Measurements from ENCODE around the gene C3orf20. TPM values are rescaled to one million over a fixed set of nuclear protein-coding genes. Genes with fewer than 3 reads are reported as not detected.

Gene C3orf20
- total and polyA plus RNA-seq, 2 of the 4 experiments (the other 2 are of a cell fraction): not detected

DNA sequence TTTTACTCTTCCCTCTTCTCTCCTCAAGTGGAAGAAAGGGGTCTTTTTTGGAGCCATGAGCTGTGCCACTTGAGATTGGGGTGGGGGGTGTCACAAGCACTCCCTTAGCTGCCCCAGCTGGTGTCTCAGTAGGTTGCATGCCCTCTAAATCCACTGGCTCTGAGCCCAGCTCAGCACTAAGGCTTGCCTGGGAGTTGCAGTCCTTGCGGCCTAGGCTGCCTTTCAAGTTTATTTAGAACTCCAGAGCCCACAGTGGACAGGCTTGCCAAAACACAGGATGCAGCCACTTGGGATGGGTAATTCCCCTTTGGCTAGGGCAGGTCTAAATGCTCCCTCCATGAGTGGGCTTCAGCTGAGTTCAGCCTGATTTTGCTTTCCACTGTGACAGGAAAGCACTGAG lies 24.7 kb downstream of the C3orf20 start:
- H3K27me3 ChIP-seq (ENCODE audit: control insufficient read depth, insufficient read depth, low read length): peaks cover 4% of the 10 kb centered on the region; the same call in 1 of the 2 replicates
- no peaks in the 10 kb centered on the region for H3K36me3 ChIP-seq (ENCODE audit: control insufficient read depth, insufficient read depth, low read length)
- H3K9me3 ChIP-seq (ENCODE audit: control insufficient read depth, insufficient read depth, low read length): no peaks in the 10 kb centered on the region
- no peak overlapping the region for H3K56ac ChIP-seq (ENCODE audit: extremely low read depth, insufficient read depth, low read length)
- BruUV-seq (replicated peaks): no TSS peak
- H4K5ac ChIP-seq (ENCODE audit: low read depth, low read length): no peak overlapping the region
- H3K4me1 ChIP-seq (ENCODE audit: control insufficient read depth, insufficient read depth, low read length): no peaks in the 10 kb centered on the region
- no peak overlapping the region for H3K14ac ChIP-seq (replicated peaks; ENCODE audit: low read depth, low read length)
- H3K18ac ChIP-seq (ENCODE audit: low read depth, low read length): no peak overlapping the region
- no peak overlapping the region for H2BK20ac ChIP-seq (ENCODE audit: low read depth, low read length)
- H2AFZ ChIP-seq (replicated peaks; ENCODE audit: low read length, poor library complexity): no peak overlapping the region
- dilution Hi-C loops (cut with HindIII; ENCODE audit: low sequenced_read_pairs, unreplicated experiment) (no loop called here), intact Hi-C loops (cut with micrococcal nuclease) (no loop called here), in situ Hi-C loops (cut with MboI; ENCODE audit: low sequenced_read_pairs) (no loop called here)
- ChIA-PET POLR2A (ENCODE audit: unreplicated experiment) (no interaction called here), CTCF (no interaction called here)
- no peak overlapping the region for H3K4me2 ChIP-seq (ENCODE audit: low read depth, low read length)
- H2AK5ac ChIP-seq (ENCODE audit: low read depth, low read length): no peak overlapping the region
- DNase-seq: no peak
- no CpG with 5 or more reads among the region's 1 CpG for WGBS, 2 experiments (ENCODE audit: extremely low coverage in 2 of 2, insufficient read length in 1 of 2)
- no peaks in the 10 kb centered on the region for H4K20me1 ChIP-seq (ENCODE audit: insufficient read depth, low read length)
- no peak overlapping the region for H4K8ac ChIP-seq (ENCODE audit: low read depth in 2 of 2, low read length in 2 of 2)
- no peak overlapping the region for H3K9ac ChIP-seq (ENCODE audit: low read depth, low read length)
- H3K79me1 ChIP-seq (ENCODE audit: low read depth in 1 of 2, low read length in 2 of 2): no peaks in the 10 kb centered on the region
- H3K4me3 ChIP-seq (ENCODE audit: insufficient read depth, low read depth, low read length): no peak overlapping the region
- no peak overlapping the region for H3K4ac ChIP-seq (ENCODE audit: low read depth, low read length)
- H2BK5ac ChIP-seq (ENCODE audit: low read depth, low read length, poor library complexity, severe bottlenecking): no peak overlapping the region
- no peak overlapping the region for H2BK15ac ChIP-seq (ENCODE audit: low read depth, low read length)
- H4K91ac ChIP-seq (ENCODE audit: insufficient read depth, low read depth, low read length): no peak overlapping the region
- TF ChIP-seq CHD1 (IDR thresholded peaks at IDR 0.05; ENCODE audit: low read depth, low read length): no peak
- no peak for TF ChIP-seq BHLHE40 (IDR thresholded peaks at IDR 0.05; ENCODE audit: low read depth, low read length)
- TF ChIP-seq MAFK (IDR thresholded peaks at IDR 0.05; ENCODE audit: low read depth, low read length): no peak
- TF ChIP-seq, protein P1, sequence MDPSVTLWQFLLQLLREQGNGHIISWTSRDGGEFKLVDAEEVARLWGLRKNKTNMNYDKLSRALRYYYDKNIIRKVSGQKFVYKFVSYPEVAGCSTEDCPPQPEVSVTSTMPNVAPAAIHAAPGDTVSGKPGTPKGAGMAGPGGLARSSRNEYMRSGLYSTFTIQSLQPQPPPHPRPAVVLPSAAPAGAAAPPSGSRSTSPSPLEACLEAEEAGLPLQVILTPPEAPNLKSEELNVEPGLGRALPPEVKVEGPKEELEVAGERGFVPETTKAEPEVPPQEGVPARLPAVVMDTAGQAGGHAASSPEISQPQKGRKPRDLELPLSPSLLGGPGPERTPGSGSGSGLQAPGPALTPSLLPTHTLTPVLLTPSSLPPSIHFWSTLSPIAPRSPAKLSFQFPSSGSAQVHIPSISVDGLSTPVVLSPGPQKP (IDR thresholded peaks at IDR 0.05; ENCODE audit: borderline replicate concordance, low read depth, low read length): no peak
- no peaks in the 10 kb centered on the region for H3K9me1 ChIP-seq (ENCODE audit: insufficient read depth, low read length)
- H3K27ac ChIP-seq (ENCODE audit: insufficient read depth, low read length): no peak overlapping the region
- no peak overlapping the region for H2AK9ac ChIP-seq (replicated peaks; ENCODE audit: low read depth, low read length, poor library complexity)
- no peak overlapping the region for H3K23ac ChIP-seq (ENCODE audit: low read depth, low read length)
- no peak overlapping the region for H2BK120ac ChIP-seq (ENCODE audit: low read depth, low read length)
- no peak; the same call in 1 of the 2 replicates for ATAC-seq (ENCODE audit: low read depth)
